GM19395 (cell line): ENCODE data around the gene TKTL1.
A peak's percentile ranks its signal among the peaks of the same experiment; 100 is the strongest.

Source experiments
- ATAC-seq: cut with Tn5 transposase; IDR thresholded peaks from one replicate; pipeline ENCODE4 v1.9.1; 2021; ENCODE audit warnings: mild to moderate bottlenecking, moderate library complexity; ENCODE audit not compliant: unreplicated experiment

Gene TKTL1

GRCh38 chrX:154373340-154374306, 78.0 kb downstream of the TKTL1 start:
- no peak for ATAC-seq

DNA sequence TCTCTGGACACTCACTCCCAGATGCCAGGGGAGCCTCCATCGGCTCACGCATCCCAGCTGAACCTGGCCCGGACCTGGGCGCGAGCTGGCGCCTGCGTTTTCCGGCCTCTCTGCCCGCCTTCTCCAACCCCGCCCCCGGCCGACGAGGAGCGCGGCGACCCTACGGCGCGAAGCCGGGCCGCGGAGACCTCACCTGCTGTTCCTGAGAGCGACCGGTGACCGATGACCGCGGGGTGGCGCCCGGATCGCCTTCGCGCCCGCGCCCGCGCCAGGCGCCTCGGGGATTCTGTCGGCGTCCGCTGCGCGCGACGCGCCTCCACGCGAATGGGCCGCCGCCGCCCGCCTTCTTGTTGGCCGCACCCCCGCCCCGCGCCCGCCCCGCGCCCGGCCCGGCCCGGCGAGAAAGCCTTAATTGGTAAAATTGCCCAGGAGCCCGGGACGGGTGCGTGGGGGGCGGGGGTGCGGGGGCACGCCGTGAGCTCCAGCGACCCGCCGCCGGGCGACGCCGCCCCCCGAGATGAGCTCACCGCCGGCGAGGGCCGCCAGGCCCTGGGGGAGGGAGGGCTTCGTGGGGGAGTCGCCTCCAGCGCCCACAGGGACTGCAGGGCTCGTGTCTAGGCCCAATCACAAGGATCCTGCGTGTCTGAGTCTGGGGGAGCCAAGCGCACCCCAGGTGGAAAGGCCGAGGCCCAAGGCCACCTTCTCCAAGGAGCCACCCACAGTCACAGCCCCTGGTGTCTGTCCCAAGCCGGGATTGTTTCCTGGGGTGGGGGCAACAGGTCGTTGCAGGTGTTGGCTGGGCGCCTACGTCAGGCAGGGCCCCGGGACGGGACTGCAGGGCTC, 78.9 kb downstream of the TKTL1 start, which contains the start of gene FLNA:
Gene FLNA, minus strand, starts transcription at position 322 of the 843 bp plus-strand sequence. CDS start 3,389 bp downstream, outside the sequence.
- no peak for ATAC-seq

DNA sequence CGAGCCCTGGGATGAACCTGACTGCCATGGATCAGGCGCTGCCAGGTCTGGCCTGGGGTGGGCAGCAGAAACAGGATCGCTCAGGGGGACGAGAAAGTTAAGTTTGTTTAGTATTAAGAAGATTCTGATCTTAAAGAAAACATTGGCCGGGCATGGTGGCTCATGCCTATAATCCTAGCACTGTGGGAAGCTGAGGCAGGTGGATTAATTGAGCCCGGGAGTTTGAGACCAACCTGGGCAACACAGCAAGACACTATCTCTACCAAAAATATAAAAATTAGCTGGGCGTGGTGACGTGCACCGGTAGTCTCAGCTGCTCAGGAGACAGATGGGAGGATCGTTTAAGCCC, 79.5 kb downstream of the TKTL1 start:
- ATAC-seq = no peak

DNA sequence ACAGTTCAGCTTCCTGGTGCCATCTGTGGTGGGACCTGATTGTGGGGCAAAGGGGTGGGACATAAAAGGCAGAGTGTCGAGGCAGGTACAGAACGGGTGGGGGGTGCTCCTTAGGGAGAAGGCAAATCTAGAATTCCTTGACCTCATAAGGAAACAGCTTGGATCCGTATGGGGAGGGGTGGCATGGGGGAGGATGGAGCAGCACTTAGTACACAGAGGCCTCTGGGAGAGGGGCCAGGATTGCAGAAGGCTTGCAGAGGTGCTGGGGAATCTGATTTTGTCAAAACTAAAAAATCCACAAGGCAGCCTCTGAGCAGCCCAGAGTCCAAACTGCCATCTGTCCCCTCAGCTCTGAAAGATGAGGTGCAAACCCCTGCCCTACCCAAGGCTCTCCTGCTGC, 81.2 kb downstream of the TKTL1 start:
- ATAC-seq = no peak

DNA sequence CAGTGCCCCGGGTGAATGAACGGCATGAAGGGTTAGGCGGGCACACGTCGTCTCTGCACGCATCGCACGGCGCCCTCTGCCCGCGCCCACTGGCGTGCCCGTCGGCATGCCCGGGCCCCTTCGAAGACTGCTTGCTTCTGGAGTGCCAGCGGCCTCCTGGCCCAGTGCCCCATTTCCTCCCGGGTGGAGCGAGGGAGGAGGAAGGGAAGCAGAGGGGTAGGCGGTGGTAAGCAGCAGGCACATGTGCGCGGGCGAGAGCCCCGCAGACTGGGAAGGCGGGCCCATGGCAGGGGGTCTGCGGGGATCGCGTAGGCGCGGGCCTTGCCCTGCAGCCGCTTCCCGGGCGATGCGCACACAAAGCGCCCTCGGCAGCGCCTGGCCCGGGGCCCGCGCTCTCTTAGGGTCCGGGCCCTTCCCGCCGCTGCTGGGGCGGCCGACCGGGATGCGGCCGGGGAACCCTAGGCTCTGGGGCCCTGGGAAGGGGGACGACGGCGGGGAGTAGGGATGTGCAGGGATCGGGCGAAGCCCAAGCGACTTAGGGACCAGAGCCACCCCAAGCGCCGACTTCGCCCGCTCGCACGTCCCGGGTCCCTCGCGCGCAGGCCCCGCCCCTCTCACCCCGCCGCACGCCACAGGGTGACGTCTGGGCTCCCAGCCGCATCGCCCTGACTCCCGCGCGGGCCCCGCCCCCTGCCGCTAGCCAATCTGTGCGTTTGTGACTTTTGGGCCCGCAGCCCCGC, 82.6 kb downstream of the TKTL1 start:
- ATAC-seq = peak; percentile 3

DNA sequence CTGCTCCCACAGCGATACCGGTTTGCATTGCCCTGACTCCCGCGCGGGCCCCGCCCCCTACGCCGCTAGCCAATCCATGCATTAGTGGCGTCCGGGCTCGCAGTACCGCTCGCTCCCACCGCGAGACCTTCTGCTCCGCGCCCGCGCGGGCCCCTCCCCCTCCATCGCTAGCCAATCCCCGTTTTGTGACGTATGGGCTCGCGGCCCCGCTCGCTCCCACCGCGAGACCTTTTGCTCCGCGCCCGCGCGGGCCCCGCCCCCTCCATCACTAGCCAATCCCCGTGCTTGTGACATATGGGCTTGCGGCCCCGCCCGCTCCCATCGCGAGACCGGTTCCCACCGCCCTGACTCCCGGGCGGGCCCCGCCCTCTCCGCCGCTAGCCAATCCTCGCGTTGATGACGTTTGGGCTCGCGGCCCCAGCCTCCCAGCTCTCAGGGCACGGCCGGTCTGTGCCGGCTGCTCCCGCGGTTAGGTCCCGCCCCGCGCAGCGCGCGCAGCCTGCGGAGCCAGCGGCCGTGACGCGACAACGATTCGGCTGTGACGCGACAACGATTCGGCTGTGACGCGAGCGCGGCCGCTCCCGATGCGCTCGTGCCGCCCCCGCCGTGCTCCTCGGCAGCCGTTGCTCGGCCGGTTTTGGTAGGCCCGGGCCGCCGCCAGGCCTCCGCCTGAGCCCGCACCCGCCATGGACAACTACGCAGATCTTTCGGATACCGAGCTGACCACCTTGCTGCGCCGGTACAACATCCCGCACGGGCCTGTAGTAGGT, 83.4 kb downstream of the TKTL1 start, which contains the start of gene EMD:
Gene EMD, plus strand, starts transcription at position 497 of the 770 bp plus-strand sequence. Its CDS starts 190 bp downstream, at position 687.
- ATAC-seq = peak; percentile 82

DNA sequence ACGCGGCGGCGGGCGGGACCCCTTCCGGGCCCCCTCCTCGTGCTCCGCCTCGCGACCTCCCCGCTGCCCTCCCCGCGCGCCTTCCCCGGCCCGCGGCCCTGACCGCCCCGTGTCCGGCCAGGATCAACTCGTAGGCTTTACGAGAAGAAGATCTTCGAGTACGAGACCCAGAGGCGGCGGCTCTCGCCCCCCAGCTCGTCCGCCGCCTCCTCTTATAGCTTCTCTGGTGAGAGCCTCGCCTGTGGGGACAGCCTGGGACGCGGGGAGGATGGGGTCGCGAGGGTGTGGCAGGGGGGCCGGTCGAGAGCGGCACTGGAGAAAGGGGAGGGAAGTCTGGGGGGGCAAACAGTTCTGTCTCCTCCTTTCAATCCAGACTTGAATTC, 84.0 kb downstream of the TKTL1 start:
- peak; percentile 9 for ATAC-seq
